ENCODE results near the gene GALK2. TPM values are rescaled to one million over a fixed set of nuclear protein-coding genes. Genes with fewer than 3 reads are reported as not detected.
"Not testable (repeated sequence)": the region's sequence is repeated elsewhere in the genome, so short reads cannot be mapped to it uniquely, and the experiment has no call there.

GALK2 gene
- total and polyA plus RNA-seq, 2 donors (not counting 1 experiment from before 2014, with no cell fraction given): 11.2 to 23.1 TPM

DNA sequence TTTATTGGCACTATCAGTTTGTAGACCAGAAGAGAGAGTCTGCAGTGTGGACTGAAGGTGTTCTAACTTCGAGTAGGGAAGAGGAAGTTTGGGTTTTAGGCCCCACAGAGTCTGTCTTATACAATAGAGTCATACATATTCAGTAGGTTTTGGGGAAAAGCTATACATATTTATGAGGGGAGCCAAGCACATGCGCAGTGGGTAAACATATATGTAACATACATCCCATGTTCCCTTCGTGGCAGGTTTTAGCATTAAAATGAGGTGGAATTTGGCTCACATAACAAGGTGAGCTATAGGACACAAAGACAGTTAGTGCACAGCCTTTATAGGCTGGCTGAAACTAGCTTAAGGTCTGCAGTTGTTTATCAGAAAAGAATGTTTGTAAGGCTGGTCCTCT is 4.9 kb downstream of the GALK2 start:
- Histone ChIP-seq H3K4me3 (ENCODE audit: control extremely low read depth in 1 of 5, extremely low read depth in 1 of 5, insufficient read depth in 1 of 5, low read depth in 2 of 5, low read length in 4 of 5) (no peak overlapping the region), H2AFZ (ENCODE audit: insufficient read depth, low read depth, low read length, poor library complexity, severe bottlenecking) (no peak overlapping the region), H3K27ac (ENCODE audit: low read length in 2 of 2) (no peak overlapping the region), H3K79me2 (ENCODE audit: control insufficient read depth, insufficient read depth, low read length) (peaks cover 36% of the 10 kb centered on the region), H3K9me3 (ENCODE audit: control extremely low read depth in 1 of 3, control insufficient read depth in 2 of 3, insufficient read depth in 1 of 3, low read length in 2 of 3) (no peaks in the 10 kb centered on the region), H3K9ac (ENCODE audit: low read length) (no peak overlapping the region), H3K27me3 (replicated peaks in 1 of 4; ENCODE audit: control extremely low read depth in 1 of 4, control insufficient read depth in 3 of 4, insufficient read depth in 4 of 4, low read length in 3 of 4) (no peaks in the 10 kb centered on the region), H3K36me3 (replicated peaks in 1 of 2; ENCODE audit: control extremely low read depth in 1 of 2, control insufficient read depth in 1 of 2, extremely low read depth in 1 of 2, insufficient read depth in 2 of 2, low read length in 1 of 2) (no peaks in the 10 kb centered on the region), H3K4me2 (replicated peaks; ENCODE audit: low read depth, low read length, poor library complexity, severe bottlenecking) (no peak overlapping the region), H3K4me1 (ENCODE audit: control insufficient read depth in 2 of 2, insufficient read depth in 2 of 2, low read length in 2 of 2) (peaks cover 9 to 10% of the 10 kb centered on the region in 2 donors), H4K20me1 (ENCODE audit: control insufficient read depth, insufficient read depth, low read length, poor library complexity, severe bottlenecking) (no peaks in the 10 kb centered on the region)
- ATAC-seq (ENCODE audit: low read depth) (no peak), DNase-seq (no peak)
- POLR2A ChIA-PET: no interaction called here
- Mint-ChIP-seq H3K4me3 (no peak overlapping the region), H3K27ac (no peak overlapping the region), H3K27me3 (no peaks in the 10 kb centered on the region), H3K4me1 (peaks cover 29% of the 10 kb centered on the region), H3K9me3 (ENCODE audit: insufficient read depth) (no peaks in the 10 kb centered on the region)
- intact Hi-C loops (cut with micrococcal nuclease): no loop called here
- CTCF ChIA-PET: no interaction called here
- WGBS (ENCODE audit: insufficient coverage): 100% methylated on average over 2 of the region's 3 CpGs
- no peak for TF ChIP-seq EZH2 (IDR thresholded peaks at IDR 0.05; ENCODE audit: borderline replicate concordance, insufficient read depth, low read depth, low read length, poor library complexity, severe bottlenecking)
- TF ChIP-seq, protein P1, sequence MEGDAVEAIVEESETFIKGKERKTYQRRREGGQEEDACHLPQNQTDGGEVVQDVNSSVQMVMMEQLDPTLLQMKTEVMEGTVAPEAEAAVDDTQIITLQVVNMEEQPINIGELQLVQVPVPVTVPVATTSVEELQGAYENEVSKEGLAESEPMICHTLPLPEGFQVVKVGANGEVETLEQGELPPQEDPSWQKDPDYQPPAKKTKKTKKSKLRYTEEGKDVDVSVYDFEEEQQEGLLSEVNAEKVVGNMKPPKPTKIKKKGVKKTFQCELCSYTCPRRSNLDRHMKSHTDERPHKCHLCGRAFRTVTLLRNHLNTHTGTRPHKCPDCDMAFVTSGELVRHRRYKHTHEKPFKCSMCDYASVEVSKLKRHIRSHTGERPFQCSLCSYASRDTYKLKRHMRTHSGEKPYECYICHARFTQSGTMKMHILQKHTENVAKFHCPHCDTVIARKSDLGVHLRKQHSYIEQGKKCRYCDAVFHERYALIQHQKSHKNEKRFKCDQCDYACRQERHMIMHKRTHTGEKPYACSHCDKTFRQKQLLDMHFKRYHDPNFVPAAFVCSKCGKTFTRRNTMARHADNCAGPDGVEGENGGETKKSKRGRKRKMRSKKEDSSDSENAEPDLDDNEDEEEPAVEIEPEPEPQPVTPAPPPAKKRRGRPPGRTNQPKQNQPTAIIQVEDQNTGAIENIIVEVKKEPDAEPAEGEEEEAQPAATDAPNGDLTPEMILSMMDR (IDR thresholded peaks at IDR 0.05): no peak

DNA sequence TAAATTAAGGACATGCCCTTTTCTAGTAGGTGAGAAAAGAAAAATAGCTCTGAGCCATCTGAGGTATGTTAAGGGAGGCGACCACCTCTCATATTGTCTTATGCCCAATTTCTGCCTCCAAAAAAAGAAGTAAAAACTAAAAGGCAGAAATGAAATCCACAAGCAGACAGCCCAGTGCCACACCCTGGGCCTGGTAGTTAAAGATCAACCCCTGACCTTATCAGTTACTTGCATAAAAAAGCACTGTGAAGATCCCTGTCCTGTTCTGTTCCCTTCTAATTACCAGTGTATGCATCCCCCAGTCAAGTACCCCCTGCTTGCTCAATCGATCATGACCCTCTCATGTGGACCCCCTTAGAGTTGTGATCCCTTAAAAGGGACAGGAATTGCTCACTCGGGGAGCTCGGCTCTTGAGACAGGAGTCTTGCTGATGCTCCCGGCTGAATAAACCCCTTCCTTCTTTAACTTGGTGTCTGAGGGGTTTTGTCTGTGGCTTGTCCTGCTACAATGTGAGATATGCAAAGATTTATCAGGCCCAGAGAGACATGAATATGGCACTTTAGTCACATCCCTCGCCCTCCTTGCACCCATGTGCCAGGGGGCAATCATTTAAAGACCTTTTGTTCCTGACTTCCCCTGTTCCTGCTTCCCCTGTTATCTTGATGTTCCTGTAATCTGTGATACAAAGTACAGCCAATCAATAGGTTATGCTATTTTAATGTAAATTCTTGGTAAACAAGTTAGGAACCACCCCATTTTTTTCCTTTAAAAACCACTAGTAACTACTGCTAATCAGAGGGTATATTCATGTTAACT is 5.7 kb downstream of the GALK2 start:
- WGBS (ENCODE audit: insufficient coverage): 93% methylated on average over 3 of the region's 6 CpGs
- H3K4me2 ChIP-seq (replicated peaks; ENCODE audit: low read depth, low read length, poor library complexity, severe bottlenecking); POLR2A ChIA-PET; H2AFZ ChIP-seq (ENCODE audit: insufficient read depth, low read depth, low read length, poor library complexity, severe bottlenecking); CTCF ChIA-PET; H3K4me3 Mint-ChIP-seq; H4K20me1 ChIP-seq (ENCODE audit: control insufficient read depth, insufficient read depth, low read length, poor library complexity, severe bottlenecking); H3K27ac Mint-ChIP-seq; H3K9me3 Mint-ChIP-seq (ENCODE audit: insufficient read depth); H3K36me3 ChIP-seq (replicated peaks in 1 of 2; ENCODE audit: control extremely low read depth in 1 of 2, control insufficient read depth in 1 of 2, extremely low read depth in 1 of 2, insufficient read depth in 2 of 2, low read length in 1 of 2); H3K27ac ChIP-seq (ENCODE audit: low read length in 2 of 2); intact Hi-C loops (cut with micrococcal nuclease); H3K27me3 Mint-ChIP-seq; H3K9ac ChIP-seq (ENCODE audit: low read length); DNase-seq; H3K4me1 ChIP-seq (ENCODE audit: control insufficient read depth in 2 of 2, insufficient read depth in 2 of 2, low read length in 2 of 2); H3K27me3 ChIP-seq (replicated peaks in 1 of 4; ENCODE audit: control extremely low read depth in 1 of 4, control insufficient read depth in 3 of 4, insufficient read depth in 4 of 4, low read length in 3 of 4); ATAC-seq (ENCODE audit: low read depth); H3K4me3 ChIP-seq (ENCODE audit: control extremely low read depth in 1 of 5, extremely low read depth in 1 of 5, insufficient read depth in 1 of 5, low read depth in 2 of 5, low read length in 4 of 5); H3K9me3 ChIP-seq (ENCODE audit: control extremely low read depth in 1 of 3, control insufficient read depth in 2 of 3, insufficient read depth in 1 of 3, low read length in 2 of 3): not testable (repeated sequence)
- peaks cover 20% of the 10 kb centered on the region for H3K4me1 Mint-ChIP-seq
- peaks cover 32% of the 10 kb centered on the region for H3K79me2 ChIP-seq (ENCODE audit: control insufficient read depth, insufficient read depth, low read length)
